K562 (cell line): ENCODE data around the gene TMED4. TPM values are rescaled to one million over a fixed set of nuclear protein-coding genes. Genes with fewer than 3 reads are reported as not detected.
A peak's percentile ranks its signal among the peaks of the same experiment; 100 is the strongest.

Experiments used
- EP400 ChIP-seq: fragments of 450-650 bp; IDR thresholded peaks from 2 replicates; pipeline ENCODE4 v1.6.1; 2017; ENCODE audit warnings: antibody characterized with exemption, mild to moderate bottlenecking, moderate library complexity
- ERF ChIP-seq: fragments of 450-650 bp; formaldehyde crosslinking; IDR thresholded peaks from 2 replicates; pipeline ENCODE4 v1.4.0; 2020; ENCODE audit warnings: mild to moderate bottlenecking, mixed read lengths
- GABPA ChIP-seq: fragments of 200-800 bp; sonication (Bioruptor generic); conservative IDR thresholded peaks from 2 replicates; pipeline ENCODE4 v1.6.1; 2016; ENCODE audit warnings: low read depth, missing genetic modification characterization, missing compliant biosample characterization
- HDAC2 ChIP-seq: fragments of 450-650 bp; IDR thresholded peaks from 2 replicates; pipeline ENCODE4 v1.6.1; 2016; ENCODE audit warnings: mild to moderate bottlenecking
- JUNB ChIP-seq: fragments of 450-650 bp; formaldehyde crosslinking; conservative IDR thresholded peaks from 2 replicates; pipeline ENCODE4 v1.4.0; 2020; ENCODE audit warnings: mild to moderate bottlenecking
- KAT7 ChIP-seq: sonication (generic); formaldehyde crosslinking; IDR thresholded peaks from 2 replicates; pipeline ENCODE4 v1.8.0; 2022; ENCODE audit warnings: missing genetic modification reagents, mild to moderate bottlenecking, borderline replicate concordance
- KDM5B ChIP-seq: fragments of 200-600 bp; sonication (generic); IDR thresholded peaks from 2 replicates; pipeline ENCODE4 v1.6.1; 2012; ENCODE audit warnings: low read depth, mild to moderate bottlenecking, moderate library complexity, low read length, control low read depth, inconsistent platforms; ENCODE audit not compliant: insufficient replicate concordance
- MCM5 ChIP-seq: fragments of 450-650 bp; IDR thresholded peaks from 2 replicates; pipeline ENCODE4 v1.6.1; 2016; ENCODE audit warnings: low read depth
- MXI1 ChIP-seq: IDR thresholded peaks from 2 replicates; pipeline ENCODE4 v1.6.1; 2011; ENCODE audit warnings: low read depth, mild to moderate bottlenecking, improper control_type of control experiment, low read length
- PCBP2 ChIP-seq: fragments of 200-400 bp; formaldehyde crosslinking; IDR thresholded peaks from 2 replicates; pipeline ENCODE4 v1.6.1; 2018; ENCODE audit warnings: low read length, low read depth, mild to moderate bottlenecking, moderate library complexity; ENCODE audit not compliant: poor library complexity, severe bottlenecking
- RBM17 ChIP-seq: fragments of 200-400 bp; formaldehyde crosslinking; IDR thresholded peaks from 2 replicates; pipeline ENCODE4 v1.6.1; 2017; ENCODE audit warnings: low read depth, mild to moderate bottlenecking, low read length, borderline replicate concordance
- RBM34 ChIP-seq: fragments of 200-400 bp; formaldehyde crosslinking; IDR thresholded peaks from 2 replicates; pipeline ENCODE4 v1.6.1; 2018; ENCODE audit warnings: low read length, borderline replicate concordance; ENCODE audit not compliant: insufficient read depth
- ZNF24 ChIP-seq: fragments of 450-650 bp; IDR thresholded peaks from 2 replicates; pipeline ENCODE4 v1.6.1; 2016
- polyA plus RNA-seq, 8 experiments: library from polyadenylated mRNA; depleted of rRNA in 4 of 8; stranded (reverse) in 5 of 8; unstranded in 3 of 8; fragments of >200 nt; fragmentation: Nextera tagmentation in 2 of 8; fragmentation: Illumina TruSeq in 1 of 8; extraction: Ambion mirVana in 2 of 8; extraction: Trizol in 1 of 8; gene quantifications; 2 replicates each; pipeline versions ENCODE4 v1.2.1 to v1.2.3, GENCODE V29; 2011 to 2014; ENCODE audit warnings: inconsistent platforms in 1 of 8, missing spikeins in 1 of 8
- total RNA-seq, 7 experiments: library from RNA; depleted of rRNA in 6 of 7; stranded (reverse); fragments of >200 nt in 6 of 7; fragmentation: Illumina TruSeq in 2 of 7; extraction: Trizol in 2 of 7; gene quantifications; 2 replicates each; pipeline versions ENCODE4 v1.2.1 to v1.2.3, GENCODE V29; 2011 to 2021; ENCODE audit warnings: low replicate concordance in 1 of 7
- TF ChIP-seq, protein P1 (sequence below): fragments of 450-650 bp; IDR thresholded peaks from 2 replicates; pipeline ENCODE4 v1.6.1; 2016; ENCODE audit warnings: mild to moderate bottlenecking, moderate library complexity
- TF ChIP-seq, protein P2 (sequence below): fragments of 450-650 bp; formaldehyde crosslinking; conservative IDR thresholded peaks from 2 replicates; pipeline ENCODE4 v1.4.0; 2022; ENCODE audit warnings: mild to moderate bottlenecking, missing genetic modification characterization

The TMED4 gene
- total and polyA plus RNA-seq, 9 of the 15 experiments (the other 6 are each of a cell fraction or from before 2014, with no cell fraction given) = 20.3 to 64.0 (median 42.1) TPM

DNA sequence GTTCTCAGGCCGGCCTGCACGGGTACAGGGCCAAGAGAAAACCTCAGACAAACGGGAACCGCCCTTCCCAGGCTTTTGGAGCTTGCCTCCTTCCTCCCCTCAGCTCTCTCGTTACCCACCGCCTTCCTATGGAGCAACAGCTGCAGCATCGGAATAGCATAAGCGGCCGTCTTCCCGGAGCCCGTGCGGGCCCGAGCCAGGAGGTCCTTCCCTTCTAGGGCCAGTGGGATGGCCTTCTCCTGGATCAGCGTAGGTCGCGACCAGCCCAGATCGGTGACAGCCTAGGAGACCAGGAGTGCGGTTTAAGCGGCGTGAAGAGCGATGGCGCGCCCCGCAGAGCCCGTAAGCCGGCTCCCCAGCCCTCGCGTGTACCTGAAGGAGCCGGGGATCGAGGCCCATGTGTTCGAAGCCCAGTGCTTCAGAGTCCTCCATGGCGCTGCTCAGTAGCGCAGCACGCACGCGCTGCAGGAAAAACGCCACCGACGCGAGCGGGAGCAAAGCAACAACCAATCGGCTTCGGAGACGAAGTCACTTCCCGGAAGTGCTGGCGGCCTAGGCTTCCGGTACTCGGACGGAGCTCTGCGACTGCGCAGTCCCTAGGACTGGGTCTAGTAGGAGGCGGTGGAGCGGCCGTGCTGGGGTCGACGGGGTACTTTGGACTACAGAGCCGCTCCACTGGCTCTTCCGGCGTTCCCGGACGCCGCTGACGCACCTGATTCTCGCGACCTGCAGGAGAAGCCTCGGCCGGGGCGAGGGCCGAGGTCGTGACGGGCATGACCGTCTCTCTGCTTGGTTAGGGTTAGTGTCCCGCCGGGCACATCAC, 8.4 kb downstream of the TMED4 start, which contains the start of gene DDX56 (continued):
- no peak for TF ChIP-seq RBM34
- no peak for TF ChIP-seq JUNB (CRISPR knock-in tag)
- peak; percentile 63 for TF ChIP-seq MXI1
- TF ChIP-seq ZNF24 = no peak
- TF ChIP-seq, protein P1, sequence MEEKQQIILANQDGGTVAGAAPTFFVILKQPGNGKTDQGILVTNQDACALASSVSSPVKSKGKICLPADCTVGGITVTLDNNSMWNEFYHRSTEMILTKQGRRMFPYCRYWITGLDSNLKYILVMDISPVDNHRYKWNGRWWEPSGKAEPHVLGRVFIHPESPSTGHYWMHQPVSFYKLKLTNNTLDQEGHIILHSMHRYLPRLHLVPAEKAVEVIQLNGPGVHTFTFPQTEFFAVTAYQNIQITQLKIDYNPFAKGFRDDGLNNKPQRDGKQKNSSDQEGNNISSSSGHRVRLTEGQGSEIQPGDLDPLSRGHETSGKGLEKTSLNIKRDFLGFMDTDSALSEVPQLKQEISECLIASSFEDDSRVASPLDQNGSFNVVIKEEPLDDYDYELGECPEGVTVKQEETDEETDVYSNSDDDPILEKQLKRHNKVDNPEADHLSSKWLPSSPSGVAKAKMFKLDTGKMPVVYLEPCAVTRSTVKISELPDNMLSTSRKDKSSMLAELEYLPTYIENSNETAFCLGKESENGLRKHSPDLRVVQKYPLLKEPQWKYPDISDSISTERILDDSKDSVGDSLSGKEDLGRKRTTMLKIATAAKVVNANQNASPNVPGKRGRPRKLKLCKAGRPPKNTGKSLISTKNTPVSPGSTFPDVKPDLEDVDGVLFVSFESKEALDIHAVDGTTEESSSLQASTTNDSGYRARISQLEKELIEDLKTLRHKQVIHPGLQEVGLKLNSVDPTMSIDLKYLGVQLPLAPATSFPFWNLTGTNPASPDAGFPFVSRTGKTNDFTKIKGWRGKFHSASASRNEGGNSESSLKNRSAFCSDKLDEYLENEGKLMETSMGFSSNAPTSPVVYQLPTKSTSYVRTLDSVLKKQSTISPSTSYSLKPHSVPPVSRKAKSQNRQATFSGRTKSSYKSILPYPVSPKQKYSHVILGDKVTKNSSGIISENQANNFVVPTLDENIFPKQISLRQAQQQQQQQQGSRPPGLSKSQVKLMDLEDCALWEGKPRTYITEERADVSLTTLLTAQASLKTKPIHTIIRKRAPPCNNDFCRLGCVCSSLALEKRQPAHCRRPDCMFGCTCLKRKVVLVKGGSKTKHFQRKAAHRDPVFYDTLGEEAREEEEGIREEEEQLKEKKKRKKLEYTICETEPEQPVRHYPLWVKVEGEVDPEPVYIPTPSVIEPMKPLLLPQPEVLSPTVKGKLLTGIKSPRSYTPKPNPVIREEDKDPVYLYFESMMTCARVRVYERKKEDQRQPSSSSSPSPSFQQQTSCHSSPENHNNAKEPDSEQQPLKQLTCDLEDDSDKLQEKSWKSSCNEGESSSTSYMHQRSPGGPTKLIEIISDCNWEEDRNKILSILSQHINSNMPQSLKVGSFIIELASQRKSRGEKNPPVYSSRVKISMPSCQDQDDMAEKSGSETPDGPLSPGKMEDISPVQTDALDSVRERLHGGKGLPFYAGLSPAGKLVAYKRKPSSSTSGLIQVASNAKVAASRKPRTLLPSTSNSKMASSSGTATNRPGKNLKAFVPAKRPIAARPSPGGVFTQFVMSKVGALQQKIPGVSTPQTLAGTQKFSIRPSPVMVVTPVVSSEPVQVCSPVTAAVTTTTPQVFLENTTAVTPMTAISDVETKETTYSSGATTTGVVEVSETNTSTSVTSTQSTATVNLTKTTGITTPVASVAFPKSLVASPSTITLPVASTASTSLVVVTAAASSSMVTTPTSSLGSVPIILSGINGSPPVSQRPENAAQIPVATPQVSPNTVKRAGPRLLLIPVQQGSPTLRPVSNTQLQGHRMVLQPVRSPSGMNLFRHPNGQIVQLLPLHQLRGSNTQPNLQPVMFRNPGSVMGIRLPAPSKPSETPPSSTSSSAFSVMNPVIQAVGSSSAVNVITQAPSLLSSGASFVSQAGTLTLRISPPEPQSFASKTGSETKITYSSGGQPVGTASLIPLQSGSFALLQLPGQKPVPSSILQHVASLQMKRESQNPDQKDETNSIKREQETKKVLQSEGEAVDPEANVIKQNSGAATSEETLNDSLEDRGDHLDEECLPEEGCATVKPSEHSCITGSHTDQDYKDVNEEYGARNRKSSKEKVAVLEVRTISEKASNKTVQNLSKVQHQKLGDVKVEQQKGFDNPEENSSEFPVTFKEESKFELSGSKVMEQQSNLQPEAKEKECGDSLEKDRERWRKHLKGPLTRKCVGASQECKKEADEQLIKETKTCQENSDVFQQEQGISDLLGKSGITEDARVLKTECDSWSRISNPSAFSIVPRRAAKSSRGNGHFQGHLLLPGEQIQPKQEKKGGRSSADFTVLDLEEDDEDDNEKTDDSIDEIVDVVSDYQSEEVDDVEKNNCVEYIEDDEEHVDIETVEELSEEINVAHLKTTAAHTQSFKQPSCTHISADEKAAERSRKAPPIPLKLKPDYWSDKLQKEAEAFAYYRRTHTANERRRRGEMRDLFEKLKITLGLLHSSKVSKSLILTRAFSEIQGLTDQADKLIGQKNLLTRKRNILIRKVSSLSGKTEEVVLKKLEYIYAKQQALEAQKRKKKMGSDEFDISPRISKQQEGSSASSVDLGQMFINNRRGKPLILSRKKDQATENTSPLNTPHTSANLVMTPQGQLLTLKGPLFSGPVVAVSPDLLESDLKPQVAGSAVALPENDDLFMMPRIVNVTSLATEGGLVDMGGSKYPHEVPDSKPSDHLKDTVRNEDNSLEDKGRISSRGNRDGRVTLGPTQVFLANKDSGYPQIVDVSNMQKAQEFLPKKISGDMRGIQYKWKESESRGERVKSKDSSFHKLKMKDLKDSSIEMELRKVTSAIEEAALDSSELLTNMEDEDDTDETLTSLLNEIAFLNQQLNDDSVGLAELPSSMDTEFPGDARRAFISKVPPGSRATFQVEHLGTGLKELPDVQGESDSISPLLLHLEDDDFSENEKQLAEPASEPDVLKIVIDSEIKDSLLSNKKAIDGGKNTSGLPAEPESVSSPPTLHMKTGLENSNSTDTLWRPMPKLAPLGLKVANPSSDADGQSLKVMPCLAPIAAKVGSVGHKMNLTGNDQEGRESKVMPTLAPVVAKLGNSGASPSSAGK = peak; percentile 98
- peak; percentile 90 for TF ChIP-seq KDM5B
- TF ChIP-seq PCBP2 = no peak
- TF ChIP-seq EP400 = peak; percentile 99
- no peak for TF ChIP-seq MCM5
- peak; percentile 61; the same call in 1 of the 2 replicates for TF ChIP-seq HDAC2
- TF ChIP-seq ERF = peak; percentile 53; the same call in 1 of the 2 replicates
- peak; percentile 96 for TF ChIP-seq GABPA (tag)
- TF ChIP-seq RBM17 = no peak
- peak; percentile 85; the same call in 1 of the 2 replicates for TF ChIP-seq KAT7 (CRISPR knock-in tag)
- TF ChIP-seq, protein P2, sequence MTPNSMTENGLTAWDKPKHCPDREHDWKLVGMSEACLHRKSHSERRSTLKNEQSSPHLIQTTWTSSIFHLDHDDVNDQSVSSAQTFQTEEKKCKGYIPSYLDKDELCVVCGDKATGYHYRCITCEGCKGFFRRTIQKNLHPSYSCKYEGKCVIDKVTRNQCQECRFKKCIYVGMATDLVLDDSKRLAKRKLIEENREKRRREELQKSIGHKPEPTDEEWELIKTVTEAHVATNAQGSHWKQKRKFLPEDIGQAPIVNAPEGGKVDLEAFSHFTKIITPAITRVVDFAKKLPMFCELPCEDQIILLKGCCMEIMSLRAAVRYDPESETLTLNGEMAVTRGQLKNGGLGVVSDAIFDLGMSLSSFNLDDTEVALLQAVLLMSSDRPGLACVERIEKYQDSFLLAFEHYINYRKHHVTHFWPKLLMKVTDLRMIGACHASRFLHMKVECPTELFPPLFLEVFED (CRISPR knock-in tag) = no peak
